Uterus (tissue), 4 donors: Measurements from ENCODE around the gene CTDSPL. TPM values are rescaled to one million over a fixed set of nuclear protein-coding genes. Genes with fewer than 3 reads are reported as not detected.
A peak's percentile ranks its signal among the peaks of the same experiment; 100 is the strongest.

Source experiments
- microRNA-seq: library from miRNA; unstranded; fragments of <30 nt; microRNA quantifications from one replicate; pipeline ENCODE4, GENCODE V29; 2016; ENCODE audit warnings: borderline microRNAs expressed, borderline replicate concordance
- small RNA-seq: library from RNA; depleted of rRNA; stranded (forward); fragments of <200 nt; gene quantifications from one replicate; pipeline ENCODE3, GENCODE V24; 2016
- total RNA-seq, 4 donors: library from RNA; depleted of rRNA in 3 of 4; stranded (reverse); fragments of >200 nt in 3 of 4; gene quantifications; one replicate each; pipeline versions ENCODE4 v1.1.0 to v1.2.4, GENCODE V29; 2014 to 2023
- donor health status: DM: yes; HTN: yes; CAD: no.

Gene CTDSPL
- total RNA-seq, 4 donors from 2014 or later = 6.4 to 55.9 (median 28.7) TPM

Small RNAs within 50 kb of the gene (microRNA-seq; reads per million reads assigned to microRNA genes)
- 38.7 reads per million, percentile 42 among the genes with 10 or more reads in this experiment for gene MIR26A1

Small RNAs within 50 kb of the gene (small RNA-seq; reads per million reads assigned to genes)
- gene MIR26A1 (0.54 reads per million), gene RF00019 (not detected)

Other genes with a start within 250 kb of the CTDSPL start
- gene VILL, start 128.9 kb downstream of the CTDSPL start, total RNA-seq = 10 to 100 TPM in 1 of 4 donors, 1 to 10 TPM in 3; 1.8 to 18.7 (median 6.3) TPM
- gene PLCD1, start 167.8 kb downstream of the CTDSPL start, total RNA-seq = 10 to 100 TPM in 3 of 4 donors, 1 to 10 TPM in 1; 9.7 to 41.5 (median 27.2) TPM
- 1 to 10 TPM in 3 of 4 donors, not detected in 1; 1.5 to 2.8 (median 1.9) TPM for gene DLEC1, start 177.3 kb downstream of the CTDSPL start, total RNA-seq